GM10266 (cell line): Measurements from ENCODE around the gene FAM241A.
"Not testable (repeated sequence)": the region's sequence is repeated elsewhere in the genome, so short reads cannot be mapped to it uniquely, and the experiment has no call there.

ENCODE experiments used
- DNase-seq: peaks from one replicate; pipeline ENCODE4 v3.0.0; 2012; ENCODE audit errors: extremely low spot score
- TF ChIP-seq, protein P1 (sequence below): IDR thresholded peaks from 2 replicates; pipeline ENCODE4 v1.5.1; 2012; ENCODE audit warnings: mild to moderate bottlenecking, low read depth; ENCODE audit not compliant: control insufficient read depth, insufficient read depth; ENCODE audit errors: missing control alignments

The FAM241A gene

DNA sequence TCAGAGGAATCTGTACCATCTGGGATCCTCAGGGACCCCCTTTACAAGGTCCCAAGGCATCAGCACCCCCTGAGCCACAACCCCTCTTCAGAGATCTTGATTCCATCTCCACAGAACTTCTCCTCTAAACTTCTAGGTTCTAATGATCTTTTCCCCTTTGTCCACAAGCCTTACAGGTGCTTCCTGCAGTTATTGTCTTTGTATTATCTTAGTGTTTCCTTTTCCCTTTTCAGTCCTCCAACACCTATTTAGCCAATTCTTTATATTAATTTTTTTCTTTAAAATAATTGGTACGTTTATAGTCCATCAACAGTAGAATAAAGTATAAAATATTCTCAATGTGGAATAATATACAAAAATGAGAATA, 35.2 kb upstream of the FAM241A start:
- TF ChIP-seq, protein P1, sequence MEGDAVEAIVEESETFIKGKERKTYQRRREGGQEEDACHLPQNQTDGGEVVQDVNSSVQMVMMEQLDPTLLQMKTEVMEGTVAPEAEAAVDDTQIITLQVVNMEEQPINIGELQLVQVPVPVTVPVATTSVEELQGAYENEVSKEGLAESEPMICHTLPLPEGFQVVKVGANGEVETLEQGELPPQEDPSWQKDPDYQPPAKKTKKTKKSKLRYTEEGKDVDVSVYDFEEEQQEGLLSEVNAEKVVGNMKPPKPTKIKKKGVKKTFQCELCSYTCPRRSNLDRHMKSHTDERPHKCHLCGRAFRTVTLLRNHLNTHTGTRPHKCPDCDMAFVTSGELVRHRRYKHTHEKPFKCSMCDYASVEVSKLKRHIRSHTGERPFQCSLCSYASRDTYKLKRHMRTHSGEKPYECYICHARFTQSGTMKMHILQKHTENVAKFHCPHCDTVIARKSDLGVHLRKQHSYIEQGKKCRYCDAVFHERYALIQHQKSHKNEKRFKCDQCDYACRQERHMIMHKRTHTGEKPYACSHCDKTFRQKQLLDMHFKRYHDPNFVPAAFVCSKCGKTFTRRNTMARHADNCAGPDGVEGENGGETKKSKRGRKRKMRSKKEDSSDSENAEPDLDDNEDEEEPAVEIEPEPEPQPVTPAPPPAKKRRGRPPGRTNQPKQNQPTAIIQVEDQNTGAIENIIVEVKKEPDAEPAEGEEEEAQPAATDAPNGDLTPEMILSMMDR = no peak
- DNase-seq = no peak

DNA sequence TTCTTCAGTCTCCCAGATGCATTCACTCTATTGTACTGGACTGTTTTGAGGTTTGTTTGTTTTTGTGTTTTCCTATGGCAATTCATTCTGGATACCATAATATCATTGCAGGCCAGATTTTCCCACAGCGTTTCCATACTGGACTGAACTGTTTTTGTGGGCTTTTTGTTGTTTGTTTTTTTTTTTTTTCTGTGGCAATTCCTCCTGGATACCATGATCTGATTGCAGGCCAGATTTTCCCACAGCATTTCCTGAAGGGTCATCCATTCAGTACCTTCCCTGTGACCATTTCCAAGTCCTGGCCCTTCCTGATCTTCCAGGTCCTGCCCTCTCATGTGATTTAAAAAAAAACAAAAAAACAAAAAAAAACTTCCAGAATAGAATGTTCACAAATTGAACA, 33.9 kb upstream of the FAM241A start:
- DNase-seq = no peak
- TF ChIP-seq, protein P1 = no peak

DNA sequence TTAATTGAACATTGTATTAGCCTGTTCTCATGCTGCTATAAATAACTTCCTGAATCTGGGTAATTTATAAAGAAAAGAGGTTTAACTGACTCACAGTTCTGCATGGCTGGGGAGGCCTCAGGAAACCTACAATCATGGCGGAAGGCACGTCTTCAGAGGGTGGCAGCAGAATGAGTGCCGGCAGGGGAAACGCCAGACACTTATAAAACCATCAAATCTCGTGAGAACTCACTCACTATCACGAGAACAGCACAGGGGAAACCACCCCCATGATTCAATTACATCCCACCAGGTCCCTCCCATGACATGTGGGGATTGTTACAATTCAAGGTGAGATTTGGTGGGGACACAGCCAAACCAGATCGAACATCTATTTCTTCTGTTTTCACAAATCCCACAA, 33.2 kb upstream of the FAM241A start:
- not testable (repeated sequence) for DNase-seq

DNA sequence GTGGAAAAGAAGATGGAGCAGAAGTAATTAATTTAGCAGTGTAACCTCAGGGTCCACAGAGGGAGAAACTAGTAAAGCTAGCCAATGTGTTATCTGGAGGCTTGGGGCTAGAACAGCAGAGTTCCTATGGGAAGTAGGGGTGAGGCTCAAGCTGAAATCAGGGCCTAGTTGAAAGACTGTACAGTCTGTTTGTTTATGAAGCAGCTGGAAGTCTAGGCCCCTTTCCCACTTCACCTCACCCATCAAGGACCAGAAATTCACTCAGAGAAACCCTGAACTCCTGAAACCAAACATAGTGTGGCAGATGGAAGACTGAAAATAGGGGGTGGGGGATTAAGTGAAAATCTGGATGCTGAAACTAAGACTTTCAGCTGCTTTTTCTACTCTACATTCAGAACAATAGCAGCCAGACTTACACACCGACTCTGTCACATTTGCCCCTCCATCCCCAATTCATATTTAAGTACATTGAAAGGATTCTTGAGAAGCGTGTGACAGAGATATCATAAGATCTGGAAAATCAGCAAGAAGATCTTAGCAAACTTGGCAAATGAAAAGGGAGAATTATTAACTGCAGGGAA, 32.6 kb upstream of the FAM241A start:
- TF ChIP-seq, protein P1 = no peak
- no peak for DNase-seq

DNA sequence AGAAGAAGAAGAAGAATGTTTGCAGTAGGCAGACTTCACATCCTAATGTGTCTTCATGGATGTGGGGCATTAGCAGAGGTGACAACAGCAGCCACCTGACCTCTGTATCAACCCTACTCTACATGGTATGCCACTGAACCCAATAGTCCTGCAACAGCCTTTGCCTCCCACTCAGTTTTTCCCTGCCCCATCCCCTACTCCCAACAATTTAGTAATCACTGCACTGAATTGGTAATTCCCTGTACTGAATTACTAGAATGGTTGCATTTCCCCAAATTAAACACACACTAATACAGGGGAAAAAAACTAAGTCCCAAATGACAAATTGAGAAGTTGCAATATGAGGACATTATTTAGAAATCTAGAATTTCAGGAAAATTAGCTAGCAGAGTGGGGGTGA, 31.4 kb upstream of the FAM241A start:
- no peak for DNase-seq
- TF ChIP-seq, protein P1 = no peak

DNA sequence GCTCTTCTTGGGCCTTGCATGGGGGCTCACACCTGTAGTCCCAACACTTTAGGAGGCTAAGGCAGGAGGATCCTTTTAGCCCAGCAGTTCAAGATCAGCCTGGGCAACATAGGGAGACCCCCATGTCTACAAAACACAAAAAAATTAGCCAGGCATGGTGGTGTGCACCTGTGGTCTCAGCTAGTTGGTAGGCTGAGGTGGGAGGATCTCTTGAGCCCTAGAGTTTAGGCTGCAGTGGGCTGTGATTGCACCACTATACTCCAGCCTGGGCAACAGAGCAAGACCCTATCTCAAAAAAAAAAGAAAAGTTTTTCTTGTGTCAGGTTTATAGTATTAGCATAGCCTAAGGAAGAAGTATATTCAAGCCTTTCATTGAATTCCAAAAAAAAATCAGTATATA, 30.8 kb upstream of the FAM241A start:
- no peak for DNase-seq
- TF ChIP-seq, protein P1 = no peak

DNA sequence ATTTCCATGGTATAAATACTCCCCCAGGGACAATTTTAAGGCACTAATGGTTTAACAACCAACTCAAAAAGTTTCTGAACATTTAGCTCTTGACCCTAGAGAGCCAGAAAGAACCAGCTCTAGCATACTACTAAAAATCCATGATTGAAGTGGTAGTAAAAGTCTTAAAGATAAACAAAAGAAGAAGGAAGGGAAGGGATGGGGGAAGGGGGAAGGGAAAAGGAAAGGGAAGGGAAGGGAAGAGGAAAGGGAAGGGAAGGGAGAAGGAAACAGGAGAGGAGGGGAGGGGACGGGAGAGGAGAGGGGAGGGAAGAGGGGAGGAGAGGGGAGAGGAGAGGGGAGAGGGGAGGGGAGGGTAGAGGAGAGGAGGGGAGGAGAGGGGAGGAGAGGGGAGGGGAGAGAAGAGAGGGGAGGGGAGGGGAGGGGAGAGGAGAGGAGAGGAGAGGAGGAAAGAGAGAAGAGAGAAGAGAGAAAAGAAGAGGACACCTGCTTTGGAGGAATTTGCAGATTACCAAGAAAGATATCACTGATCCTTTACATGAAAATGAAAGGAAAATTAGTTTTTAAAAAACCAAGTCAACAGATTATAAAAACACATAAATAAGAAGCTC, 26.4 kb upstream of the FAM241A start:
- TF ChIP-seq, protein P1 = no peak
- DNase-seq = no peak

DNA sequence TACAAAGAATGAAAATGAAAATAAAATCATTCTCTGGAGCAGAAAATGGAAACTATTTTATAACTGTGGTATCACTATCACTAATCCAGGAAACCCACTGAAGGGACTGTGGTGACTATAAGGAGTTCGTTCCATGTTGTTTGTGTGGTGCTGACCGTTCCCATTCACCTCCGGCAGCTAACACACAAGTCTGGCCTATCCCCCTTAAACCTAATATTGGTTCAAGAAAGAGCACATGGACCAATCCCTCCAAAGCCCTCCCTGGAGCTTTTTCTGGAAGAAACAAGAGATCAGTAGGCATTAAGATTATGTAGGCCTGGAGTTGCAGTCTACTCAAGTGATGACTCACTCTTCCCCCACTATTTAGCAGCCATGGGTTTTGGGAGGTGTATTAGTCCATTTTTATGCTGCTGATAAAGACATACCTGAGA, 25.9 kb upstream of the FAM241A start:
- DNase-seq = peak; percentile 44
- TF ChIP-seq, protein P1 = no peak
